ENCODE measurements around the gene CARD19. TPM values are rescaled to one million over a fixed set of nuclear protein-coding genes. Genes with fewer than 3 reads are reported as not detected.

The CARD19 gene
- polyA plus RNA-seq, 3 donors: 19.3 to 29.2 (median 25.9) TPM

DNA sequence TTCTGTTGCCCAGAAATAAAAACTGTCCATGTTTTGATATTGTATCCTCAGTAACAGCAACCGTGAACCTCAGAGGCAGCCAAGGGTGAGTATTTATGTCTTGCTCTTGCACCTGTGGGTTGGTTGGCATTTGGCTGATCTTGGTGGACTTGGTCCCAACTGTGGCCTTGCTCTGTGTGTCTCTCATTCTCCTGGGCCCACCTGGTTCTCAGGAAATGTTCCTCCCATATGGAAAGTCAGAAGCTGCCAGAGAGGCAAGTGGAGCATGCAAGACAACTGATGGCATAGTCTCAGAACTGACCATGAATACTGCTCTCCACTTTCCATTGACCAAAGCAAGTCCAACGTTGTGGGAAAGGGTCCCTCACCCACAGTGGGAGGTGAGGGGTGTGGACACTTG is 51.6 kb downstream of the CARD19 start:
- no peak for DNase-seq

DNA sequence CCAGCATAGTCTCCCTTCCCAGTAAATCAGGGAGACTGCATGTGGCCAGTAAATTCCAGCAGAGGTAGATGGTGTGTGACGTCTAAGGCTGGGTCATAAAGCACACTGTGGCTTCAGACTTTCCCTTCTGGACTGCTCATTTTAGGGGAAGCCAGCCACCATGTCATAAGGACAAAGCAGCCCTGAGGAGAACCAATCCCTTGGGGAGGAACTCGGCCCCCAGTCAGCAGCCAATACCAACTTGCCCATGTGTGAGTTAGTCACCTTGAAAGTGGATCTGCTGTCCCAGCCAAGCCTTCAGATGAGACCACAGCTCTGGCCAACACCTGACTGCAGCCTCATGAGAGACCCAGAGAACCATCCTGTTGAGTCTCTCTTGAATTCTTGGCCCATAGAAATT is 52.7 kb downstream of the CARD19 start:
- DNase-seq: no peak

DNA sequence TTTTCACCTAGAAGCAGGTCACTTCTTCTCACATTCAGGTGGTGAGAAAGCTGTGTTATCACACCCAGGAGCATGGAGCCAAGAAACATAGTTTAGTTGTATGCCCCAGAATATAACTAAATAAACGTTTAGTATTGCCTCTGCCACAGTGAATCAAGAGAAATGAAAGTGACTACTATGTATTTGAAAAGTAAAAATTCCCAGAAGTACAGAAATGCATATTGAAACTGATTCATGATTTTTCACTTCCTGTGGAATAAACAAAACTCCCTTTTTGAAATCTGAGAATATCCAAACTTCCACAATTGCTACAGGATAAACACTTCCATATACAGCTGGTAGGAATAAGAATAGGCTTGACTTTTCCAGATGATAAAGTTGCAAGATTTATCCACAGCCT is 53.3 kb downstream of the CARD19 start:
- no peak for DNase-seq

DNA sequence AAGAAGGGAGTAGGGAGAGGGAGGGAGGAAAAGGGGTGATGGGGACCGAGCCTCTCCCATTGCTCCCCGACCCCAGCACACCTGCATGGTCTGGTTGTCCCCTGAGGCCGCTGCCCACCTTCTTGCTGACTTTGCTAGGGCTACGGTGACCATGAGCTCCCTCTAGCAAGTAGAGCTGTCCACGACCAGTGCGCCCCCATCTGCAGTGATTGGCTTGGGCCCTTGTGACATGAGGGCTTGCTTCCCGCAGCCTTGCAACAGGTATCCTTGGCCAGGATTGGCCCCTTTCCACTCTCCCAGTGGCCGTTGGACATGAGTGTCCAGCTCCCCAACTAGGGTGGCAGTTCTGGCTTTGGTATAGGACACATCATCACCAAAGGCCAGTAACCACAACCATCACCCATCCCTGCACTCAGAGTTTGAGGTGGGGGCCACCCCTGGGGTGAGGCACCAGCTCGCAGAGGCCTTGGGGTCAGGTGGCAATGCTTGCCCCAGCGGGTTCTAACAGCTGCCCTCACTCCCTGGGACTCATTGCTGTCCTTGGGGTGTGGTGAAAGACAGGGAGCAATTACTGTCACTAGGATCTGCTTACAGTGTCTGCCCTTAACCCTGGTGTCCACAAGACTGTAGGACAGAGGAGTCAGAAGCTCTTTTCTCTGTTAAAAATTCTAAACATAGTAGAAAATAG is 55.2 kb downstream of the CARD19 start:
- DNase-seq: no peak

DNA sequence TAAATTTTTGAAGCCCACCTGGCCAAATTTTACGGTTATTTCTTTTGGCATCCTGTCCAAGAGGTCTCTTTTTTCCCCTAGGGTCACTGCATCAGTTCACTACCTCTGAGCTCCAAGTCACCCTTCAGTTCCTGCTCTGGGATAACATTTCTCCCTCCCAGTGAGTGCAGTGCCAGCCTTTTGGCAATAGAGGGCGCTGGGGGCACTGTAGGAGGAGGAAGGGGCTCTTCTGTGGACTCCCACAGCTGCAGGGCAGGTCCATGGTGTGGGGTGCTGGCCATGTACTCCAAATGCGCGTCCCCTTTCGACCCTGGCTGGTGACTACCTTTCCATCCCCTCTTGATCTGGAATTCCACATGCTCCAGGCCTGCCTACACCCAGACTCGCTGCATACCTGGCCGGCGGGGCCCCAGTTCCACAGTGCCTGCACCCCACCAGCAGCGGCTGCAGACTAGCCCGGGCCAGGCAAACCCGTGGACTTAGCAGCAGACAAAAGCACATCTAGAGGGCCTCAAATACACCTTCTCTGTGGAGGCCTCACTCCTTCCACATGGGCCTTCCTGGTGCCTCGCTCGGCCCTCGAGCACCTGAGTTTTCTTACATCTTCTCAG is 58.4 kb downstream of the CARD19 start:
- DNase-seq: no peak

DNA sequence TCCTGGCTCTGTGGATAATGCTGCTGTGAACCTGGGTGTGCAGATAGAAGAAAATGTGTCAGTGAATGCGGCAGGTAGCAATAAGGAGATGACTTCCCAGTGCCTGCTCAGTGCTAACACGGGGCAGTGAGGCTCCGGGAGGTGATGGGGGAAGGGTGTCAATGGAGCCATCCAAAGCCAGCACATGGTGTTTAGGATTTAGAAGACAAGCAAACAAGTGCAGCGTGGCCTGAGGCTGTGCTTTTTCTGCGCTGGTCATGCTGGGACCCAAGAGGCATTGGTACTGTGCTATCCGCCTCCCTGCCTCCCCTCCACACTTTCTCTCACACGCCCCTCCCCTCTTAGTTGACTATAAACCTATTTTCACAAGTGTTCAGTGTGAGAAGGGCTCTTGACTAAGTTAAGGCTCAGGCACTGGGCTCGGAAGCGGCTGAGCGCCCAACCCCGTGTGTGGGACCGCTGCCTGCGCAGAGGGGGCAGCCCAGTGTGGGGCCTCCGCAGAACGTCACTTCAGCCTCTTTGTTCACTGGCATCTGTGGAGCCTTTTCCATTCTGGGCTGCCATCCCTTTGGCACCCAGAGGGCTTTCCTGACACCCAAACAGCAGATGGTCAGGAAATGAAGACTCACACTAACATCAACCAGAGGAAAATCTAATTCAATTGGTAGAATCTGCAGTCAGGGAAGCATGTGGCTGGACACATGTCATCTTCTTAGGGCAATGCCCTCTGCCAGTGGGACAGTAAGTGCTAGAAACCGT is 59.9 kb downstream of the CARD19 start:
- no peak for DNase-seq

DNA sequence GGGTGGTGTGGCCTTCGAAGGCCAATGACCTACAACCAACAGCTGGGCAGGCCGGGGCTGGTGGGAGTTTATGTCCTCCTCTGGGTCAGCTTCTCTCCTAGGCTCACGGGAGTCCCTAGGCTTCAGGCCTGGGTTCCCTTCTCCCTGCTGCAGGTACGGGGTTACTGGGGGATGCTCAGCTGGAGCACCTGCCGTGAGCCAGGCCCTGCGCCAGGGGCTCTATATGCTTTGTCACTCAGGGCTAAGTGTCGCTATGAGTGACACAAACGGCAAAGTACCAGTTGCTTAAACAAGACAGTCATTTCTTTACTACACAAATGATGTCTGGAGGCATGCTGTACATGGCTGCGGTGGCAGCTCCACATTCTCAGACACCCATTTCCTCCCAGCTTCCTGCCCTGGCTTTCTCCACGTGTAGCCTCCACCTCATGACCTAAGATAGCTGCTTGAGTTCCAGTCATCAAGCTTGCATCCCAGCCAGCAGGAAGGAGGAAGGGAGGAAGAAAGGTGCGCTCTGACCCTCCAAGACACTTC is 60.5 kb downstream of the CARD19 start:
- DNase-seq: no peak

DNA sequence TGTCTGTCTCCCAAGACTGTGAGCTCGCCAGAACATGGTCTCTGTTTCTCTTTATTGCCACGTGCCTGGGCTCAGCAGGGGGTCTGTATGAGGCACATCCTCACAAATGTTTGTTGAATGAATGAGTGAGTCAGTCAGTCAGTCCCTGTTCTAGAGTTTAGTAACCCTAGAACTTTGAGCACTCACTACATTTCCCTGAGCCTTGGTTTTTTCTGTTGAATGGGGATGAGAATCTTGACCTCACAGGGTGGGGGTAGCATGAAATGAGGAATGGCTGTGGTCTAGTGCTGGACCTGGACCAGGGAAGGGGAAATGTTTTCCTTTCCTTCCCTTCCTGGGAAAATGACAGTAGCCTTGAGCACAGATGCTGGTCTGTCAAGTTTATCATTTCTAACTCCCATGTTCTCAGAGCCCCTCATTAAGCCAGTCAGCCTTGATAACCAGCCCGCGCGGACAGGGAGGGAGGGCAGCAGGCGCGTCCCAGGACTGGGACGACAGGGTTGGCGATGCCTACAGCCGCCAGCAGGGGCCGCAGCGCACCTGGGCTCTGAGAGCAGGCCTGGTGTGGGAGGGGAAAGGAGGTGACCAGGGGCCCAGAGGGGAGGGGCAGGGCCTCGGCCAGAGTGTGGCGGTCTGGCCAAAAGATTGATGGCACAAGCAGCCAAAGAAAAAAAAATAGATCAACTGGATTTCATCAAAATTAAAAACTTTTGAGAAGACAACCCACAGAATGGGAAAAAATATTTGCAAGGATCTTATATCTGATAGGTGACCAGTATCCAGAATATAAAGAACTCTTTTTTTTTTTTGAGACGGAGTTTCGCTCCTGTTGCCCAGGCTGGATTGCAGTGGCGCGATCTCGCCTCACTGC is 63.8 kb downstream of the CARD19 start:
- DNase-seq: peak; percentile 87

DNA sequence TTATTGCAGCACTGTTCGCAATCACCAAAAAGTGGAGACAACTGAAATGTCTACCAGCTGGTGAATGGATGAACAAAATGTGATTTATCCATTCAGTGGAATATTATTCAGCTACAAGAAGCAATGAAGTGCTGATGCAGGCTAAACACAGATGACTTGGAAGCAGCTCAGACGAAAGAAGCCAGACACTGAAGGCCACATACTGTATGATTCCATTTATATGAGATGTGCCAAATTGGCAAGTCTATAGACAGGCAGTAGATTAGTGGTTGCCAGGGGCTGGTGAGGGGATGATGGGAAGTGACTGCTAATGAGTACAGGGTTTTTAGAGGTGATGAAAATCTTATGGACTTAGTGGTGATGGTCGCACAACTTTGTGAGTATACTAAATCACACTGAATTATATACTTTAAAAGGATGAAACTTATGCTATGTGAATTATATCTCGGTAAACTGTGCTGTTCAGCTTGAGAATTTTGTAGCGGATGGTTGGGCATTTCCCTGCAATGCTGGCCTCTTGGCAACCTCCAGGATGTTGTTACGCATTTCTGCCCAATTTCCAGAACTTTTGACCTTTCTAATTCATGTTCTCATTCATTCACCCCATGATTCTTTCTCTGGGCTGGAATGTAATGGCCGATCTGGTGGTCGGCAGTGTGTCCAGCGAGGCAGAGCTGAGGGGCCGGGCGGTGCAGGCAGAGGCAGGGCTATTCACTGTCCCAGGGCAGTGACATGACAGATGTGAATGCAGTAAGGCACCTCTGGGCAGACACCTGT is 66.0 kb downstream of the CARD19 start:
- no peak for DNase-seq

Other genes with a start within 250 kb of the CARD19 start
- gene ZNF484, start 218.2 kb upstream of the CARD19 start, polyA plus RNA-seq (ENCODE audit: insufficient read length in 3 of 3): 10 to 100 TPM in 1 of 3 donors, 1 to 10 TPM in 2; 7.1 to 11.3 (median 8.6) TPM
- 1 to 10 TPM; 6.2 to 7.7 (median 6.8) TPM for gene FGD3, start 148.7 kb upstream of the CARD19 start, polyA plus RNA-seq (ENCODE audit: insufficient read length in 3 of 3)
- gene SUSD3, start 37.5 kb upstream of the CARD19 start, polyA plus RNA-seq (ENCODE audit: insufficient read length in 3 of 3): 10 to 100 TPM; 10.4 to 13.3 (median 12.0) TPM
- 10 to 100 TPM; 51.6 to 53.2 (median 52.5) TPM for gene NINJ1, start 38.0 kb downstream of the CARD19 start, polyA plus RNA-seq (ENCODE audit: insufficient read length in 3 of 3)
- gene WNK2, start 87.9 kb downstream of the CARD19 start, polyA plus RNA-seq (ENCODE audit: insufficient read length in 3 of 3): 10 to 100 TPM; 23.4 to 38.9 (median 33.6) TPM

Measured in renal pelvis (tissue), 4 donors.